CD4-positive, alpha-beta T cell treated with Interleukin-4 for 1 hour (primary cell): Measurements from ENCODE around the gene PTPA.
A peak's percentile ranks its signal among the peaks of the same experiment; 100 is the strongest.

Experiments
- DNase-seq, 2 donors: peaks; one replicate each; pipeline ENCODE4 v3.0.0-alpha.2; 2020 to 2022

The PTPA gene

DNA sequence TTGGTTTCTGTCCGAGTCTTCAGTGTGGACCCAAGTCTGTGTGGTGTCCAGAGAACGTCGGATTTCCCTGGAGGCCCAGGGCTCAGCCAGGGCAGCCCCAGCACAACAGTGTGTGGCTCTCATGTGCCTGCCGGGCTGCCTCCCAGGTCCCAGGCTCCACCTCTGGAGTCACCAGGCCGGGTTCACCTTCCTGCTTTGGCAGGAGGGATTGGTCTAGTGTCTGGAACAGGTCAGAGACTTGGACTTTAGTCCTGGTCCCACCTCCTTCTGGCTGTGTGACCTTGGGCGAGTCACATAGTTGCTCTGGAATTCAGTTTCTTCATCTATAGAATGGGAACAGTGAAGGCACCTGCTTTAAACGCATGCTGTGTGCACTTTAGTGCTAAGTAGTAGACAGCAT is 27.1 kb upstream of the PTPA start:
- DNase-seq, result no peak

DNA sequence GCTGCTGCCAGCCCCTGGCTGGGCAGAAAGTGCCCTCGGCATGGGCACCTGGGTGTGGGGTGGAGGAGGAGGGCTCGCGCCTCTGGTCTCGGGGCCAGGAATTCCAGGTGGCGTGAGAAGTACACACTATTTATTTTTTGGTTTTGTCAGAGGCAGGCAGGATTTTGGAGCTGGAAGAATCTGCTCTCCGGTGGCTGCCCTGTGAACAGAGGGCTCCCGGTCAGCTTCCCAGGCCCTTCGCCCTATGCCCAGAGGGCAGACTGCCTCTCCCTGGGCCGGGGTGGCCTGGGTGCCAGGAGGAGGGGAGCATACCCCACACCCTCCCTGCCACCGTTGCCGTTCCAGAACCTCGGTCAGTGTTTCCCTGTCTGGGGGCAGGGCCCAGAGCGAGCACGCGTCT is 22.0 kb upstream of the PTPA start:
- DNase-seq, result no peak

GRCh38 chr9:129093602-129094386 is 17.4 kb upstream of the PTPA start:
- no peak for DNase-seq

DNA sequence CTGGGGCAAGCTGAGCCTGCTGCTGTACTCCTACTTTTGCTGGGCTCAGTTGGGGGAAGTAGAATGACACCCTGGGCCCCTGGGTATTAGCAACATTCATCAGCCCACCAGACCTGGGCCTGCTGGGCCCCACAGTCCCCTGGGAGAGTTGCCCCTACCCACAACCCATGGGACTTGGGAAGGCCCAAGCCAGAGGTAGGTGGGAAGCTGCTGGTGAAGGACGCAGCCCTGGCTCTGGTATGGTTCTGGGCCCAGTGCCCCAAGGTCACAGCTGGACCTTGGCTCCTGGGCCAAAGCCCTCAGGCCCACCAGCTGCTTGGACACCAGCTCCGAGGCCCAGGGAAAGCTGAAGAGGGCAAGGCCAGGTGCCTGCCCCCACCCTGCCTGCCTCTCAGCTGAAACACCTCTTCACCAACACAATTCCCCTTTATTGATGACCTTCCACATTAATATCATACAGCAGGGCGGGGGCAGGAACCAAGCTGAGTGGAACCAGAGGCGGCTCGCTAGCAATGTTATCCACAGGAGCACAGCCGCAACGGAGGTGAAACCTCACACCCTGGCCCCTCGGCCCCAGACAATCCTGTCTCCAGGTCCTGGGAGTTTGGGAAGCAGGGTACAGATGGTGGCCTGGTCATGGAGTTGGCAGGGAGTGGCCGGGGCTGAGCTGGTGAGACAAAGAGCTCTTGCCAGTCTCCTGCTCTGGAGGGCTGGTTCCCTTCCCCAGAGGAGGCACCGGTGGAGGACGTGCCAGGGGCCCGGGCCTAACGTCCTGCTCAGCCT is 16.6 kb upstream of the PTPA start:
- no peak for DNase-seq

- DNase-seq, result no peak
Observed at GRCh38 chr9:129095170-129095667, 16.0 kb upstream of the PTPA start.

GRCh38 chr9:129095908-129096307 is 15.3 kb upstream of the PTPA start:
- DNase-seq, result no peak

GRCh38 chr9:129097671-129098306 is 13.4 kb upstream of the PTPA start:
- no peak for DNase-seq

DNA sequence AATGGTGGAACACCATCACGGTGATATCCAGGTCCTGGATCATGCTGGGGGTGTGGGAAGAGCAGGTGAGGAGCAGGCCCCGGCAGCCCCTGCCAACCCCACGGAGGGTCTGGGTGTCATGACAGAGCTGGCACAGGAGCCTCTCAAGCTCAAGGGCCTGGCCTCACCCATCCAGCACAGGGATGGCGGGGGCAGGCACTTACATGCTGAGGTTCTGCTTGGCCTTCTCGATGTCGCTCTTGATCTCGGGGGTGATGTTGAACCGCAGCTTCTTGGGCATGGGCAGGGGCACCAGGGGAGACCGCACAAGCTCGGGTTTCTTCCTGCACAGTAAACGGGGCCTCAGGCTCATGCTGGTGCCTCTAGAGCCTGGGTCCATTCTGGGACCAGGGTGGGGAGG is 12.9 kb upstream of the PTPA start:
- DNase-seq, result no peak

GRCh38 chr9:129100383-129101169 is 10.6 kb upstream of the PTPA start:
- DNase-seq, result no peak

DNA sequence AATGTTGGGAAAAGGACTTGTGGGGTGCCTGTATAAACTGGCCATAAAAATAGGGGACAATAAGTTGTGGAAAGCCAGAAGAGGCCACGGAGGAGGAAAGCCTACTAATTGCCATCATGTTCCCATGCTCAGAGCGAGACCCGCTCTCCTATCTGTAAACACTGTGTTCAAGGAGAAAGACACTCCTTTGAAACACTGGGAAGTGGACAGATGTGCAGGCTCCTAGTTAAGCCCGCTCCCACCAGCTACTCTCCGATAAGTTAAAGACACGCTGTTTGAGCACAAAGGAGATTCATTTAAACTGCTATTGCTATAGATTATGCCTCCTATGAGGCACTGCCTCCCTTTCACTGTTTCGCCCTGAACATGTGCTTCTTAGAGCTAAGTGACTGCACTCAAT is 9.9 kb upstream of the PTPA start:
- no peak for DNase-seq

DNA sequence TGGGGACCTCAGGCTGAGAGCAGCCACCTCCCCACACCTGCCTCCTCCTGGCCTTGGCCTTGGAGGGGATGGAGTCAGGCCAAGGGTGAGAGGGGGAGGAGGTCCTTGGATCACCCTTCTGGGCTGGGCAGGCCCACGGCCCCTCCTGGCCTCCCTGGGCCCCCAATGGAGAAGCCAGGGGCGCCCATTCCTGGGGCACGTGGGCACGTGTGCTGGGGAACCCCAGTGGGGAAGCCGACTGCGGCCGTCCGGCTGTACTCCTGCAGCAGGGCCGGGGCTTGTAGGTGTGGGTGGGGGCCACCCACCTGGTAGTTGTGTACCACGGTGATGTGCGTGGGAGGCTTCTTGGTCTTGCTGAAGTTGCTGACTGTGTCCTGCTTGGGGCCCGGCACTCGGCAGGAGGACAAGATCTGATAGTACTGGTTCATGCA is 9.1 kb upstream of the PTPA start:
- no peak for DNase-seq

GRCh38 chr9:129102791-129103594 is 8.2 kb upstream of the PTPA start:
- peak in 1 of 2 donors; percentile 17 for DNase-seq

GRCh38 chr9:129103595-129103965 is 7.6 kb upstream of the PTPA start:
- DNase-seq, result no peak

DNA sequence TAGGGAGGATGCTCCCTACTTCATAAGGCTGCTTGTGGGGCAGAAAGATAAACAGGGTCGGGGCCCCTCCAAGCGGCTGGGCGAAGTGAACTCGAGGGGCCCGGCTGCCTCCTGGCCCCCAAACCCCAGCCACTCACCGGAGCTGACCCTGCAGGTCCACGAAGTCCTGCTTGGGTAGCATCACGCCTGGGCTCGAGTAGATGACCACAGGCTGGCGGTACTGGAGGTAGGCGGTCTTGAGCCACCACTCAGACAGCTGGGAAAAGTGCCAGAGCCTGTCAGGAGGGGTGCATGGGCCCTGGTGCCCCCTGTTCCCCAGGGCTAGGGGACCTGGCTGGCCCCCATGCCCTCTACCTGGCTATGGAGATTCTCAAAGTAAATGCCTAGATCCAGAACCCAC is 7.2 kb upstream of the PTPA start:
- DNase-seq, result no peak

DNA sequence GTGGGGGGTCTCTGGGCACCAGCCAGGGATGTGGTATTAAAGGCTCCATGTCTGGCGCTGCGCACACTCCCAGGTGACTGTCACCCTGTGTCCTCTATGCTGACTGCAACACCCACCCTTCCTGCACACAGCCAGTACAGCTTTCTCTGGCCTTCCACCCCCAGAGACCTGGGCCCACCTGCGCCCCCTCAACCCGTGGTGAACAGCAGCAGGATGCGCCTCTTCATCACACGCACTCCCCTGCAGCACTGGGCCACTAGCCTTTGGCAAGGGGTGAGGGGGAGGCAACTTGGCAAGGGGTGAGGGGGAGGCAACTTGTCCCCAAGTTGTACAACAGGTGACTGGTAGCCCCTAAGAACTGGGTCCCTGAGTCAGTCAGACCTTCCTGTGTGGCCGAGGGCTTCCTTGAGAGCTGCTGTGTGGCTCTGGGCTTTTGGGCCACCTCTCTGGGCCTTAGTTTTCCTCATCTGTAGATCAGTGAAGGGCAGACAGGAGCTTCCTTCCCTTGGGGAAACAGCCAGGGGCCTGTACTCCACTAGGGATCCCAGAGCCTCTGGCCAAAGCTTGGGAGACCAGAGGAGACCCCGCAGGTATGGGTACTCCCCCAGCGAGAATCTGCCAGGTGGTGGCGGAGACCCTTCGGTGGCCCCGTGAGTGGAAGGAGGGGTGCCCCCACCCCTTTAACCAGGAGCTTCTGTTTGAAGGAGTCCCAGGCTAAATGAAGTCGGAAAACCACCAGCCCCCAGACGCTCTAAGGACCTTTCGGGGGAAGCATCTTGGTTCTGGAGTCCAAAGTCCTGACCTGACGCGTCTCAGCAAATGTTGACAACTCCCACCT is 5.1 kb upstream of the PTPA start:
- DNase-seq, result no peak

DNA sequence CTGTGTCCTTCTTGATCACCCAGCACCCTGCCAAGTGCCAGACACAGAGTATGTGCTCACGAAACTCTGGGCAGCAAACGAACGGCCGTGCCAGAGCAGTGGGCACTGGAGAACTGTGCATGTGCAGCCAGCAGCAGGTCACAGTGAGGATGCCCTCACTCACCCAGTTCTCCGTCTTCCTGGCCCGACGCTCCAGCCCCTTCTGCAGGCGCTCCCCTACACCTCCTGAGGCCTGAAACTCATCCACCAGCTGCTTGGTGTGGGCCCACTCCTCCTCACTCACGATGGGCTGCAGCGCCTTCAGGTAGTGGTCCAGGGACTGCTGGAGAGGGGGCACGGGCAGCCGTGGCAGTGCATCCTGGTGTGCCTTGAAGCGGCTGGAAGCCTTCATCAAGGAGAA is 3.6 kb upstream of the PTPA start:
- no peak for DNase-seq

- DNase-seq, result no peak
Observed at GRCh38 chr9:129108083-129108804, 3.0 kb upstream of the PTPA start.

DNA sequence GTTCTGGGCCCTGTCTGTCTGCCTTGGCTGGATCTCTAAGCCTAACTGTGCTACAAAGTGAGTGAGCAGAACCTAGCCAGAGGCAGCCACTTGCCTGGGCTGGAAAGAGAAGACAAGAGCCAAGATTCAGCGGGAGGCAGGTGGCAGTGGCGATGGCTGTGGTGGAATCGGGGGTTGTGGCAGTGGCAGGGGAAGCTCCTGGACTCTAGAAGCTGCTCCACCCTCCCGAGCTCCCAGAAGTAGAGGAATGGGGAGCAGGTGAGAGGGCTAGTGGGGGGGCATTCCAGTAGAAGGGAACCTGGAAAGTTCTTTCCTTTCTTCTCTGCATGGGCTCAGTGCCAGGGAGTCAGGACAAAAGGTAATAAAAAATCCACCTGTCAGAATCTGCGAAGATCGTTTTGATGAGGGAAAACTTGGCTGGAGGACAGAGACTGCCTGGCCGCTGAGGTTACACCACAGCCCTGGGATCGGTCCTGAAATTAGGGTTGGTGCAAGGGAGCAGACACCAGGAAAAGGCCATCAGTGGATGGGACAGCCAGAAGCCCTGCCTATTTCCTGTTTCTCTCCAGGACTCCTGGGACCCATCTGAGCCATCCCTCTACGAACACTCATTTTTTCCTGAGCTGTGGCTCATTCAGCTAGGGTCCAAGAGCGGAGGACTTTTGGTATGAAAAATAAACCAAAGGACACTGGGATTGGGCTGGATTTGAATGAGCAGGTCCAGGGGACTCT is 2.2 kb upstream of the PTPA start:
- no peak for DNase-seq

DNA sequence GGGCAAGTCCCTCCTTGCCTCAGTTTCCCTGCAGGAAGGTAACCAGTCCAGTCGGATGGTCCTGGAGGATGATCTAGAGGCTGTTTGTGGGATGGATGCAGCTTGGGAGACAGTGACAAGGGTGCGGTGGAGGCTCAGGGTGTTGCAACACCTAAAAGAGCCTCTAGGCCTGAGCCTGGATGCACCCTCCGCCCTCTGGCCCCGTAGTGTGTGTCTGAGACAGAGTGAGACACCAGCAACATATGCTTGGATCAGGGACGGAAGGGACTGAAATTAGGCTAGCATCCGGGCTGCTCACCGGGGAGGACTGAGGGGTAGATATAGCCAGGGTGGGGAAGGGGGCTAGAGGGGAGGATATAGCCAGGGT is 1.7 kb upstream of the PTPA start:
- DNase-seq, result peak; percentile 10 to 29
